Neural progenitor cell (in vitro differentiated cells): ENCODE results near the gene MGAT4A. TPM values are rescaled to one million over a fixed set of nuclear protein-coding genes. Genes with fewer than 3 reads are reported as not detected.

Experiments used
- DNase-seq: peaks from one replicate; pipeline ENCODE4 v3.0.0-alpha.2; 2016; ENCODE audit warnings: low spot score
- H2AFZ ChIP-seq: fragments of 200-600 bp; sonication (generic); replicated peaks from 2 replicates; pipeline ENCODE4 v1.6.1; 2016; ENCODE audit warnings: antibody characterized with exemption
- H3F3A ChIP-seq: fragments of 200-600 bp; sonication (generic); 2 replicates; pipeline ENCODE4 v1.6.1; 2016; ENCODE audit warnings: antibody characterized with exemption, low read depth
- H3K27ac ChIP-seq: fragments of 200-600 bp; sonication (generic); 2 replicates; pipeline ENCODE4 v1.5.1; 2016; ENCODE audit warnings: mild to moderate bottlenecking
- H3K27me3 ChIP-seq: fragments of 200-600 bp; sonication (generic); 2 replicates; pipeline ENCODE4 v1.6.1; 2016; ENCODE audit warnings: mild to moderate bottlenecking, moderate library complexity
- H3K36me3 ChIP-seq: fragments of 200-600 bp; sonication (generic); 2 replicates; pipeline ENCODE4 v1.5.1; 2016
- H3K4me1 ChIP-seq: fragments of 200-600 bp; sonication (generic); 2 replicates; pipeline ENCODE4 v1.6.1; 2016; ENCODE audit warnings: mixed run types
- H3K4me2 ChIP-seq: fragments of 200-600 bp; sonication (generic); 2 replicates; pipeline ENCODE4 v1.6.1; 2016
- H3K4me3 ChIP-seq: fragments of 200-600 bp; sonication (generic); 2 replicates; pipeline ENCODE4 v1.5.1; 2016
- H3K79me2 ChIP-seq: fragments of 200-600 bp; sonication (generic); 2 replicates; pipeline ENCODE4 v1.6.1; 2016; ENCODE audit warnings: low read depth
- H3K9ac ChIP-seq: fragments of 200-600 bp; sonication (generic); 2 replicates; pipeline ENCODE4 v1.6.1; 2016
- H3K9me3 ChIP-seq: fragments of 200-600 bp; sonication (generic); 2 replicates; pipeline ENCODE4 v1.5.1; 2016; ENCODE audit warnings: low read depth
- H4K20me1 ChIP-seq: fragments of 200-600 bp; sonication (generic); 2 replicates; pipeline ENCODE4 v1.6.1; 2016; ENCODE audit warnings: low read depth
- H3K27ac Mint-ChIP-seq: 3 replicates; pipeline ENCODE4 v1.8.0; 2021; ENCODE audit warnings: mixed read lengths
- H3K27me3 Mint-ChIP-seq: 2 replicates; pipeline ENCODE4 v1.8.0; 2022; ENCODE audit warnings: low read depth, mild to moderate bottlenecking, inconsistent platforms, moderate library complexity, mixed read lengths; ENCODE audit not compliant: insufficient read depth
- H3K36me3 Mint-ChIP-seq: 3 replicates; pipeline ENCODE4 v1.8.0; 2021; ENCODE audit warnings: mixed read lengths
- H3K4me1 Mint-ChIP-seq: 3 replicates; pipeline ENCODE4 v1.8.0; 2021; ENCODE audit warnings: mixed read lengths
- H3K4me3 Mint-ChIP-seq: 3 replicates; pipeline ENCODE4 v1.8.0; 2021; ENCODE audit warnings: mild to moderate bottlenecking, moderate library complexity, mixed read lengths
- H3K9me3 Mint-ChIP-seq: 3 replicates; pipeline ENCODE4 v1.8.0; 2020; ENCODE audit warnings: mixed read lengths
- EZH2 ChIP-seq: fragments of 200-600 bp; sonication (generic); IDR thresholded peaks from 2 replicates; pipeline ENCODE4 v1.6.1; 2017; ENCODE audit warnings: antibody characterized with exemption, mild to moderate bottlenecking, moderate library complexity
- EZH2phosphoT487 ChIP-seq: fragments of 200-600 bp; sonication (generic); IDR thresholded peaks from 2 replicates; pipeline ENCODE4 v1.6.1; 2017; ENCODE audit warnings: antibody characterized with exemption
- total RNA-seq: library from RNA; depleted of rRNA; stranded (reverse); fragments of >200 nt; gene quantifications from 2 replicates; pipeline ENCODE4 v1.2.3, GENCODE V29; 2015; ENCODE audit warnings: low replicate concordance
- TF ChIP-seq, protein P1 (sequence below): fragments of 200-600 bp; sonication (generic); IDR thresholded peaks from 2 replicates; pipeline ENCODE4 v1.5.1; 2017; ENCODE audit warnings: antibody characterized with exemption, mild to moderate bottlenecking

Gene MGAT4A
- total RNA-seq, 1 donor from 2014 or later, result 8.0 TPM

DNA sequence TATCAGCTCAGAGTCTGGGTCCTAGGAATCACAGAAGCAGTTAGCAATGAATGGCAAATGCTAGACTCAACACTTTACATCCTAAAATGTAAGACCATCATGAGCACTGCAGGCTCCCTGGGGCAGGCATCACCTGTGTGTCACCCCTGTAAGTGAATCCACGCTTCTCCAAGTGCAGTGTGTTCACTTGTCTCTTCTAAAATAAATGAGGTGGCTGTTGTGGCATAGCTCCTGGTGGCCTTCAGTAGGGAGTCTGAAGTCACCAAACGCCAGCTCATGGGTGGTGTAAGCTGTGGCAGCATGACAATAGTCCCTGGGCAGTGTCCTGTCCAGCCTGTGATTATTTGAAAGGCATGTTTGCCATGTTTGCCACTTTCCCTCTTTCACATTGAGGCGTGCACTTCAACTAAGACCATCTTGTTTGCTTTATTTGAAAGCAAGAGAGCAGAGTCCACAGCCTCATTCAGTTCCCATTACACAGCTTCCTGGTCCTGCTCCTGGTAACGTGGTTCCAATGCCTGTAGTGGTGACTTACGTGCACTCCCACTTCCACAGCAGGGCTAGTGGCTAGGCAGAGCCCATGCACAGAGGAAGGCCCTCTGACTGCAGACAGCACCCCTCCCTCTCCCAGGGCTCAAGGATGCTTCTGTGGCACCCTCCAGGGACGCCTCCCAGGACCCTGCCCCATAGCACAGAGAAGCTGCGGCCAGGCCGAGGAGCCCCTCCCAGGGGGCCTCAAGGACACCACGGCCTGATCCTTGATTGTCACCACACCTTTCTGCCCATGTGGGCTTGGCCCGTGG, 146.9 kb downstream of the MGAT4A start:
- H3K79me2 ChIP-seq, result no peaks in the 10 kb centered on the region
- H3K4me1 ChIP-seq, result no peaks in the 10 kb centered on the region
- Mint-ChIP-seq H3K27me3 (no peaks in the 10 kb centered on the region), H3K4me3 (no peak overlapping the region), H3K4me1 (no peaks in the 10 kb centered on the region), H3K27ac (no peak overlapping the region), H3K36me3 (peaks cover 3% of the 10 kb centered on the region), H3K9me3 (no peaks in the 10 kb centered on the region)
- no peaks in the 10 kb centered on the region for H3K27me3 ChIP-seq
- no peak overlapping the region for H3K27ac ChIP-seq
- no peaks in the 10 kb centered on the region for H3K9me3 ChIP-seq
- H4K20me1 ChIP-seq, result no peaks in the 10 kb centered on the region
- TF ChIP-seq EZH2phosphoT487, result no peak
- TF ChIP-seq, protein P1, sequence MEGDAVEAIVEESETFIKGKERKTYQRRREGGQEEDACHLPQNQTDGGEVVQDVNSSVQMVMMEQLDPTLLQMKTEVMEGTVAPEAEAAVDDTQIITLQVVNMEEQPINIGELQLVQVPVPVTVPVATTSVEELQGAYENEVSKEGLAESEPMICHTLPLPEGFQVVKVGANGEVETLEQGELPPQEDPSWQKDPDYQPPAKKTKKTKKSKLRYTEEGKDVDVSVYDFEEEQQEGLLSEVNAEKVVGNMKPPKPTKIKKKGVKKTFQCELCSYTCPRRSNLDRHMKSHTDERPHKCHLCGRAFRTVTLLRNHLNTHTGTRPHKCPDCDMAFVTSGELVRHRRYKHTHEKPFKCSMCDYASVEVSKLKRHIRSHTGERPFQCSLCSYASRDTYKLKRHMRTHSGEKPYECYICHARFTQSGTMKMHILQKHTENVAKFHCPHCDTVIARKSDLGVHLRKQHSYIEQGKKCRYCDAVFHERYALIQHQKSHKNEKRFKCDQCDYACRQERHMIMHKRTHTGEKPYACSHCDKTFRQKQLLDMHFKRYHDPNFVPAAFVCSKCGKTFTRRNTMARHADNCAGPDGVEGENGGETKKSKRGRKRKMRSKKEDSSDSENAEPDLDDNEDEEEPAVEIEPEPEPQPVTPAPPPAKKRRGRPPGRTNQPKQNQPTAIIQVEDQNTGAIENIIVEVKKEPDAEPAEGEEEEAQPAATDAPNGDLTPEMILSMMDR, result no peak
- no peaks in the 10 kb centered on the region for H3F3A ChIP-seq
- no peak overlapping the region for H3K9ac ChIP-seq
- no peaks in the 10 kb centered on the region for H3K36me3 ChIP-seq
- H3K4me3 ChIP-seq, result no peak overlapping the region
- no peak overlapping the region for H2AFZ ChIP-seq
- no peak for DNase-seq
- peak overlapping the region; percentile 0 for H3K4me2 ChIP-seq

GRCh38 chr2:98583276-98583675, 147.7 kb downstream of the MGAT4A start:
- no peaks in the 10 kb centered on the region for H3F3A ChIP-seq
- no peaks in the 10 kb centered on the region for H3K9me3 ChIP-seq
- no peak overlapping the region for H3K4me3 ChIP-seq
- no peaks in the 10 kb centered on the region for H4K20me1 ChIP-seq
- H3K79me2 ChIP-seq, result no peaks in the 10 kb centered on the region
- H3K9me3 Mint-ChIP-seq, result no peaks in the 10 kb centered on the region
- H3K27ac Mint-ChIP-seq, result no peak overlapping the region
- H3K36me3 Mint-ChIP-seq, result peaks cover 3% of the 10 kb centered on the region
- no peak overlapping the region for H3K9ac ChIP-seq
- no peaks in the 10 kb centered on the region for H3K27me3 Mint-ChIP-seq
- no peak for DNase-seq
- H3K36me3 ChIP-seq, result no peaks in the 10 kb centered on the region
- peak overlapping the region; percentile 0 for H3K4me2 ChIP-seq
- H3K4me1 ChIP-seq, result no peaks in the 10 kb centered on the region
- TF ChIP-seq EZH2phosphoT487 (no peak), EZH2 (no peak)
- TF ChIP-seq, protein P1, result no peak
- H3K27me3 ChIP-seq, result no peaks in the 10 kb centered on the region
- no peak overlapping the region for H2AFZ ChIP-seq
- no peak overlapping the region for H3K4me3 Mint-ChIP-seq
- no peak overlapping the region for H3K27ac ChIP-seq
- H3K4me1 Mint-ChIP-seq, result no peaks in the 10 kb centered on the region

GRCh38 chr2:98582523-98582922, 148.4 kb downstream of the MGAT4A start:
- no peak overlapping the region for H2AFZ ChIP-seq
- no peak overlapping the region for H3K9ac ChIP-seq
- no peak for DNase-seq
- H3F3A ChIP-seq, result no peaks in the 10 kb centered on the region
- Mint-ChIP-seq H3K4me3 (no peak overlapping the region), H3K9me3 (no peaks in the 10 kb centered on the region), H3K27me3 (no peaks in the 10 kb centered on the region), H3K27ac (no peak overlapping the region), H3K4me1 (no peaks in the 10 kb centered on the region), H3K36me3 (peaks cover 8% of the 10 kb centered on the region)
- no peaks in the 10 kb centered on the region for H3K9me3 ChIP-seq
- no peak overlapping the region for H3K4me3 ChIP-seq
- H3K4me1 ChIP-seq, result no peaks in the 10 kb centered on the region
- H3K27ac ChIP-seq, result no peak overlapping the region
- H4K20me1 ChIP-seq, result no peaks in the 10 kb centered on the region
- TF ChIP-seq, protein P1, result no peak
- TF ChIP-seq EZH2phosphoT487 (no peak), EZH2 (no peak)
- no peak overlapping the region for H3K4me2 ChIP-seq
- no peaks in the 10 kb centered on the region for H3K27me3 ChIP-seq
- no peaks in the 10 kb centered on the region for H3K36me3 ChIP-seq
- no peaks in the 10 kb centered on the region for H3K79me2 ChIP-seq
